ENCODE measurements around the gene NDC1.

DNA sequence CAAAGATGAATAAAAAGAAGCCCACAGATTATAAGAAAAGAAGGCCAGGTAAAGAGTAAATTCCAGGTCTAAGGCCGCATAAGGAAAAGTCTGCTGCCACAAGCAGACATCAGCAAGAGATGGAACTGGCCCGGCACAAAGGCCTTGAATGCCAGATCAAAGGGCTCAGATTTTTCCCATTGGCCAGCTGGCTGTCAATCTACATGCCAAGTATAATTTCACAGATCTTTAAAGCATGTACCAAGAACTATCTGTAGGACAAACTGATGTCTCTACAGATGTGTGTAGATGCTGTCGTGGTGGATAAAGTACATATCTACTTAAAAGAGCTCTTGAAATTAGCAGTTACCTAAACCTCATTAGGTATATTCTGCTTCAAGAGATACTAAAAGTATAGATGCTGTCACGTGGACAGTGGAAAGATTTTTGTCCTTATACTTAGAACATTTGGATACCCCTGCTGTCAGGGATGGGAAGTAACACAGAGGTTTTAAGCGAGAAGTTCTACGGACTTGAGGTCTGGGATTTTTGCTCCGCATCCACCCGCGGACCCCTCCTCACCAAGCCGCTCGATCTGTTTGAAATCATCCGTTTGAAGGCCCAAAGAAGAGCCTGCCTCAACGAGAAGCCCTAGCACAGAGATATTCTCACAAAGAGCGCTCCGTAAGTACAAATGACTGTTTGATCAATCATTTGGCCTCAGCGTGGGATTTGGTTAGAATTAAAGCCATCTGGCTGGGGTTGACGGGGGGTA, 109.2 kb downstream of the NDC1 start:
- TF ChIP-seq, protein P1, sequence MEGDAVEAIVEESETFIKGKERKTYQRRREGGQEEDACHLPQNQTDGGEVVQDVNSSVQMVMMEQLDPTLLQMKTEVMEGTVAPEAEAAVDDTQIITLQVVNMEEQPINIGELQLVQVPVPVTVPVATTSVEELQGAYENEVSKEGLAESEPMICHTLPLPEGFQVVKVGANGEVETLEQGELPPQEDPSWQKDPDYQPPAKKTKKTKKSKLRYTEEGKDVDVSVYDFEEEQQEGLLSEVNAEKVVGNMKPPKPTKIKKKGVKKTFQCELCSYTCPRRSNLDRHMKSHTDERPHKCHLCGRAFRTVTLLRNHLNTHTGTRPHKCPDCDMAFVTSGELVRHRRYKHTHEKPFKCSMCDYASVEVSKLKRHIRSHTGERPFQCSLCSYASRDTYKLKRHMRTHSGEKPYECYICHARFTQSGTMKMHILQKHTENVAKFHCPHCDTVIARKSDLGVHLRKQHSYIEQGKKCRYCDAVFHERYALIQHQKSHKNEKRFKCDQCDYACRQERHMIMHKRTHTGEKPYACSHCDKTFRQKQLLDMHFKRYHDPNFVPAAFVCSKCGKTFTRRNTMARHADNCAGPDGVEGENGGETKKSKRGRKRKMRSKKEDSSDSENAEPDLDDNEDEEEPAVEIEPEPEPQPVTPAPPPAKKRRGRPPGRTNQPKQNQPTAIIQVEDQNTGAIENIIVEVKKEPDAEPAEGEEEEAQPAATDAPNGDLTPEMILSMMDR (optimal IDR thresholded peaks at IDR 0.05 in 1 of 3, IDR thresholded peaks at IDR 0.05 in 1 of 3, conservative IDR thresholded peaks at IDR 0.05 in 1 of 3; ENCODE audit: extremely low read depth in 1 of 3, insufficient read depth in 2 of 3, low read length in 3 of 3), result no peak
- no peak for TF ChIP-seq EZH2 (IDR thresholded peaks at IDR 0.05; ENCODE audit: low read length)
